Bladder microvascular endothelial cell (primary cell): ENCODE measurements around the gene LDHAL6A. TPM values are rescaled to one million over a fixed set of nuclear protein-coding genes. Genes with fewer than 3 reads are reported as not detected.

Source experiments
- total RNA-seq: library from RNA; depleted of rRNA; stranded (reverse); fragments of >200 nt; gene quantifications from 2 replicates; pipeline ENCODE4 v1.2.3, GENCODE V29; 2014

The LDHAL6A gene
- not detected in 2 replicates for total RNA-seq

DNA sequence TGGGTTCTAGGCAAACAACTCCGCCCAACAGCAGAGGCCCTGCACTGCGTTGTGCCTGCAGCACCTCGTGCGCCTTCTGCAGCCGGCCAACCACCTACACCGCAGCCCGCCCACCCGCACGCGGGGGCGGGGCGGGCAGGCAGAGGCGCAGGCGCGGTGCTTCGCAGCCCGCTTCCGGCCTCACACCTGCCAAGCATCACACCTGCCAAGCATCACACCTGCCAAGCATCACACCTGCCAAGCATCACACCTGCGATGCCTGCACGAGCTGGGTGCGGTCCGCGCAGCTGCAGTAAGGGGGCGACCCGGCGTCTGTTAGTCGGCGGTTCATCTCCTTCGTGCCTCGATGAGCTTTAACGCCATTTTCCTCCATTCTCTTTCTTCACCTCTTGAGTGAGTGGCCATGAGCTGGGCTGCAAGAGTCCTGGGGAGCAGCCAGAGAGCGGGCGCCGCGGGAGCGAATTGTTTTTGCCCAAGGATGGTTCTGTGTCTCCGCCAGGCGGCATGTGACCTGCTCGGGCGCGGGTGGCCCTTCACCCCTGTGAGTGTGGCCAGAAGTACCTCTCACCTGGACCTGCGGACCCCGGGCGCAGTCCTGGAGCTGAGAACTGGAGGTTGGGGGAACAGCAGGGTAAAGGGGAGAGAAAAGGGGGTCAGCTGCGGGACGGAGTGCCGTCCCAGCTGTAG lies at the start of gene LDHAL6A:
LDHAL6A (plus strand) TSS at position 171 of the 687 bp plus-strand sequence. CDS start 825 bp downstream, outside the sequence.

DNA sequence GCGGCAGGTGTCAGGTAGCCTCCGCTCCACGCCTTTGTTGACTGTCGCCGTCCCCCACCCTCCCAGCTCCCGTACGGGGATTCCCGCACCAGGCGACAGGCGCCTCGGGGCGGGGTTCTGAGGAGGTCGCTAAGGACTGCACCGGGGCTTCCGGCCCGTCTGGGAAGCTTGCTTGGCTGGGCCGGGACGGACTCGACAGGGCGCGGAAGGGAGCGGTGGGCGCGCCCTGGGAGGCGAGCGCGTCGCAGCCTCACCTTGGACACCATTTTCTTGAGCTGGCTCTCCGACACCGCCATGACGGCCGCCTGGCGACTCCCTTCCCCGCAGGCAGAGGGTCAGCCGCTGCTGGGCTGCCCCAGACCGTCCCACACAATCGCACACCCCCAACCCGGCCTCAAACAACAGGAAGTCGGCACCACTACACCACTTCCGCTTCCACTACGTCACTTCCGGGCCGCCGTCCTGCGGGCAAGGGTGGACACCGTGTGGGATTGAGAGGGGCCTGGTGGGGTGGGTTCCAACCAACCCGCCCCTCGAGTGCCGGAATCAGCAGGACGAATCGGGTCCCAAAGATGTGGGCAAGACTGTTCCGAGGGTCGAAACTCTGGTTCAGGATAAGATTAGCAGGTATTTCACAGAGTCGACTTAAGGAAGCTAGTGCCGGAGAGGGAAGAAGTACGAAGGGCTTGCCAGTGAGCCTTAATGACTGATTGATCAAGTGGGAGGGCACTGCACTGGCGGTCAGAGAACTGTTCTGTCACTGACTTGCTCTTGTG lies 71.1 kb downstream of the LDHAL6A start, which contains the start of gene TSG101:
TSG101 (minus strand) TSS at position 422 of the 776 bp plus-strand sequence; CDS start at position 296, 126 bp downstream.

Other genes starting within 250 kb of the LDHAL6A start
- gene SAA4, start 219.1 kb upstream of the LDHAL6A start, total RNA-seq = not detected in 2 replicates
- not detected in 2 replicates for gene SAA2, start 207.2 kb upstream of the LDHAL6A start, total RNA-seq
- not detected in 2 replicates for gene SAA1, start 189.6 kb upstream of the LDHAL6A start, total RNA-seq
- 17.8 and 34.0 TPM in 2 replicates for gene HPS5, start 133.7 kb upstream of the LDHAL6A start, total RNA-seq
- gene GTF2H1, start 133.3 kb upstream of the LDHAL6A start, total RNA-seq = 27.8 and 56.1 TPM in 2 replicates
- gene LDHA, start 61.3 kb upstream of the LDHAL6A start, total RNA-seq = 267 and 294 TPM in 2 replicates
- gene LDHC, start 43.5 kb upstream of the LDHAL6A start, total RNA-seq = not detected in 2 replicates
- 32.4 and 51.9 TPM in 2 replicates for gene TSG101, start 71.1 kb downstream of the LDHAL6A start, total RNA-seq
- 15.4 and 22.8 TPM in 2 replicates for gene UEVLD, start 132.9 kb downstream of the LDHAL6A start, total RNA-seq
- gene MISFA, start 143.9 kb downstream of the LDHAL6A start, total RNA-seq = under 0.01 and 0.82 TPM in 2 replicates
- gene SPTY2D1, start 178.5 kb downstream of the LDHAL6A start, total RNA-seq = 7.4 and 15.0 TPM in 2 replicates
- gene TMEM86A, start 242.9 kb downstream of the LDHAL6A start, total RNA-seq = 0.97 and 4.2 TPM in 2 replicates